SW 1271 (cell line): Measurements from ENCODE around the gene RAB5B.

Source experiments
- DNase-seq, 2 experiments: peaks; one replicate each; lab custom pipeline; 2025; lab: John Stamatoyannopoulos, UW

RAB5B gene, protein sequence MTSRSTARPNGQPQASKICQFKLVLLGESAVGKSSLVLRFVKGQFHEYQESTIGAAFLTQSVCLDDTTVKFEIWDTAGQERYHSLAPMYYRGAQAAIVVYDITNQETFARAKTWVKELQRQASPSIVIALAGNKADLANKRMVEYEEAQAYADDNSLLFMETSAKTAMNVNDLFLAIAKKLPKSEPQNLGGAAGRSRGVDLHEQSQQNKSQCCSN

GRCh38 chr12:55973599-55974307 is at the start of gene RAB5B:
Gene RAB5B, plus strand, starts transcription at chr12:55974078. Its CDS starts 12,883 bp downstream, at chr12:55986961.
- peak; percentile 100 for DNase-seq

- DNase-seq: no peak
Observed at GRCh38 chr12:55925371-55925770, 48.5 kb upstream of the RAB5B start.

DNA sequence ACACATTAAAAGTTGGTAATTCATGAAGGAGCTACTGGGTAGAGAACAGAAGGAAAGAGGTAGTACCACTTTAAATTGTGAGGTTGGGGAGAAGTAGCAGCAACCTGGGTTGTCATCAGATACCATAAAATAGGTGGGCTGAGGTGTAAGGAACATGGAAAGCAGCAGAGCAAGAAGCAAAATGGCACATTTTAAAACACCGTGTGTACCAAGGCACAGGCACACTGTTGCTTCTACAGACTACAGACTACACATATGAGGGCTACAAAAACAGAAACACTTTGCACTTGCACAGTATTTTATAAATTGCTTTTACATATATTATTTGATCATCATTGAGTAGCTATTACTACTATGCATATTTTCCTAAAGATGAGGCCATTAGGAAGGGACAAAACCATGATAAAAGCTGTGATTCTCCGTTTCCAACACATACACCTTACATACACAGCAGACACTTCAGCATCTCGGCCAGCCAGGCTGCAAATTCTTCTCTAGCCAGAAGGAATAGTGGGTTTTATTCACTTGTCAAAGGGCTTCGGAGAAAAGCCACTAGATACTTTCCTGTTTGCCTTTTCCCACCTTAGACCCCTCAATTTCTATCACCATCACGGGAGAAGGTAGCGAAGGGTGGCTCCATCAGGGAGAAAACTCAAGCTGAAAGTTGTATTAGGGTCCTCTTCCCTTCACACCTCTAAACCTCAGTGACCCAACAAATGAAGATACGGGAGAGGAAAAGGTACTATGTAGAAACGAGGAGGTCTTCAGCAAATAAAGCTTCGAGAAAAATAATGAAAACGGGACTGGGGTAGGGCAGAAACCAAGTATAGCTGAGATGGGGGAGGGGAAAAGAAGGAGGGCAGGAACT is 47.8 kb upstream of the RAB5B start:
- DNase-seq: no peak

DNA sequence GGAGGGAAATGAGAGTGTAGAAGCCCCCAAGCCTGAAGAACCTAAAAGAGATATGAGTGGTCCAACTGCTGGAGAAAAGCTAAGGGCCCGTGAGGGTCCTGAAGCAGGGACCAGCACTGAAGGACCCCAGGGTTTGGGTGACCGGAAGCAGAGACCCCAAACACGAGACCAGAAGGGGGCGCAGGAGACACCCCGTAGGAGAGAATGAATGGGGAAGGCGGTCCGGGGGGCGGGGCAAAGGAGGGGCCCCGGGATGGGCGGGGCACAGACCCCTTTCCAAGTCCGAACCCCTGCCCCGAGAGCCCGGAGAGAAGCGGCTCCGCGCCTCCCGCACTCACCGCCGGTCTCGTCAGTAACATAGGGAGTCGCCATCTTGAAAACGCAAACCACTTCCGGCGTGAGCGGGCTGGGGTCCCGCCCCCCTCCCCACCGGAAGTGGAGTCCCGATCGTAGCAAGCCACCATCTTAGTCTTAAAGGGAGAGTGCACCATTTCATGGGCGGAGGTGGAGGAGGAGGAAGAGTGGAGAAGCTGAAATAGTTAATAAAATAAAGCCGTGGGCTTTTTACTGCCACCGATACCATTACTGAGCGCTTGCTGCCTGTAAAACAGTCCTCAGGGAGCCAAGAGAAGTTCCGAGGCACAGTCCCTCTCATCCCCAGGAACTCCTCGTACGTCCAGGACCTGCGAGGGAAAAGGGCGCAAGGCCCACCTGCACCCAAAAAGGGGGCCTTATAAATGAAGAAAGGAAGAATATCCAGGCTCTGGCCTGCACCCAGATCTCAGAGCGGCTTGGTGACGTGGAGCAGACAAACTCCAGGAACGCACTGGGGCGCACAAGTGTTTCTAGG is 46.9 kb upstream of the RAB5B start:
- DNase-seq: peak; percentile 91 to 94

GRCh38 chr12:55927588-55928502 is 46.0 kb upstream of the RAB5B start, which contains the start of gene PYM1:
Gene PYM1, minus strand, starts transcription at chr12:55927894. Its CDS starts 133 bp downstream, at chr12:55927761.
- DNase-seq: peak; percentile 37 to 84

GRCh38 chr12:55929306-55929791 is 44.5 kb upstream of the RAB5B start:
- no peak for DNase-seq

DNA sequence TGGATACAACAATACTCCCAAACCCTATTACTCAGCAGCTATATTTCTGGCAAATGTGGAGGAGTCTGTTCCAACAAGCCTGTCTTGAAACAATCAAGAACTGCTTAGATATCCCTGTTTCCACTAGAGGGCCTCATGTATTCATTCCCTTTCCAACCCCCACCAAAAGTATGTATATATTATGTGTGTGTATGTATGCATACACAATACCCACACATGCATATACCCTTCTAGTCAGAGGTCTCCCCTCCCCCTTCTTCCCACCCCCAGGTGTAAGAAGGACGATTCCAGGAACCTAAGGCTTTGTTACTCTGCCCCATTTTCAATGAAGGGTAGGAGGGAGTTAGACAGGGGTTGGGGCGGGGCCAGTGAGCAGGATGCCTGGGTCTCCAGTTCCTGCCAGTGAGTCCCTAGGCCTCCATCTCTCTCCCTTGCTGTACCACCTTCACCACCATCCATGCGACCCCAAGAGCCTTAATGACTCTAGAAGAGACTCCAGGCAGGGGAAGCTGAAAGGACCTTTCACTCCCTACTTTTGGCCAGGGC is 43.0 kb upstream of the RAB5B start, which contains the start of gene DGKA:
DGKA (plus strand) TSS at position 392 of the 546 bp plus-strand sequence. CDS start 5,342 bp downstream, outside the sequence.
- DNase-seq: peak in 1 of 2 experiments; percentile 73

GRCh38 chr12:55931317-55931779 is 42.5 kb upstream of the RAB5B start:
- DNase-seq: peak in 1 of 2 experiments; percentile 25

- DNase-seq: peak in 1 of 2 experiments; percentile 33
Observed at GRCh38 chr12:55931780-55932550, 41.9 kb upstream of the RAB5B start.

DNA sequence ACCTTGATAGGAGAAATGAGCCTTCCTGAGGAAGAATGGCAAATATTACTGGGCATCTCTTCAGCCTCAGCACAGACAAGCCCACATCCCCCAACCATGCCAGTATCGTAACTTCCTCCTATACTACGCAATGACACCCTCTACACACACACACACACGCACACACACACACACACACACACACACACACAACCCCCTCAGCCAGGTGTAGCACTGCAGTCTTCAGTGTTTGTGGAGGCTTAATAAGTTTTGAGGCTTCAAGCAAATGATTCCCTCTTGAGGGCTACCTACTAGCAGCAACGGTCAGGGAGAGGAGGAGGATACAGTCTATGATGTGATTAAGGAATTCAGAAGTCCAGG is 41.3 kb upstream of the RAB5B start:
- no peak for DNase-seq

GRCh38 chr12:55933169-55933798 is 40.6 kb upstream of the RAB5B start:
- DNase-seq: peak in 1 of 2 experiments; percentile 53

- DNase-seq: no peak
Observed at GRCh38 chr12:55933799-55934742, 39.8 kb upstream of the RAB5B start.

- no peak for DNase-seq
Observed at GRCh38 chr12:55934773-55935172, 39.1 kb upstream of the RAB5B start.

DNA sequence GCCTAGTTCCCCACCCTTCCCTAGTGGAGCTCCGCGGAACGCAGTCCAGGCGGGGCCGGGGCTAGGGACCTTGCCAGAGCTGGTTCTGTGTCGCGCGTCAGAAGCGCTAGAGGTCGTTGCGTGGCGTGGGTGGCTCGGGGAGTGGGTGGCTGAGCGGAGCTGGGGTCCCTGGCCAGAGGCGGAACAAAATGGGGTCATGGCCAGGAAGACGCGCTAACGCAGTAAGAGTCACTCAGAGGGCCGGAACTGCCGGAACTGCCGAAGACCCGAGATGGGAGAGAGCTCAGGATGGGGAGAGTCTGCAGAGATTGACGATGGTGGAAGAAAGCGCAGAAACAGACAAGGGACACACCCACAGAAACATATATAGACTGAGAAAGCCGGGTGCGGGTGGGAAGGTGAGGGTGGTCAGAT is 38.1 kb upstream of the RAB5B start:
- no peak for DNase-seq

GRCh38 chr12:55937981-55938380 is 35.9 kb upstream of the RAB5B start:
- no peak for DNase-seq

GRCh38 chr12:55938826-55939501 is 34.9 kb upstream of the RAB5B start:
- DNase-seq: no peak
